NOMO-1 treated with dmso at 0.1 percent for 144 hours (cell line): ENCODE results near the gene ADCYAP1R1.
"Not testable (repeated sequence)": the region's sequence is repeated elsewhere in the genome, so short reads cannot be mapped to it uniquely, and the experiment has no call there.

ENCODE experiments used
- DNase-seq: peaks from one replicate; lab custom pipeline; 2025; ENCODE audit not compliant: unreplicated experiment; lab: John Stamatoyannopoulos, UW

ADCYAP1R1 gene

DNA sequence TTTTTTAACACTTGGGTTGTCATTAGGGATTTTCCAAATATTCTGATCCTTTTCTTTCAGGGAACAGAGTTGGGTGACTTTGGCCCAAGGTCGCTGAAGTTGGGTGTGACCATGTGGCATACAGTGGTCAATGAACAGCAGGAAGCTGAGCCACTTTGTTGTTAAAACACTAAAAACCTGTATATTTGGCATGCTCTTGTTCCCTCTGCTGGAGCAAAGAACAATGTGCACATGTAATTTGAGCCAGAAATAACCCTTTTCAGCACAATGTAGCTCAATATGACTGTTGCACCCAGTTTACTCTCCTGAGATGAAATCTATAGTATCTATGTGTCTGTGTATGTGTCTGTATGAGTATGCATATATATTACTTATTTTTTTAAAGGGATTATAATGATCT is 74.9 kb downstream of the ADCYAP1R1 start:
- no peak for DNase-seq

DNA sequence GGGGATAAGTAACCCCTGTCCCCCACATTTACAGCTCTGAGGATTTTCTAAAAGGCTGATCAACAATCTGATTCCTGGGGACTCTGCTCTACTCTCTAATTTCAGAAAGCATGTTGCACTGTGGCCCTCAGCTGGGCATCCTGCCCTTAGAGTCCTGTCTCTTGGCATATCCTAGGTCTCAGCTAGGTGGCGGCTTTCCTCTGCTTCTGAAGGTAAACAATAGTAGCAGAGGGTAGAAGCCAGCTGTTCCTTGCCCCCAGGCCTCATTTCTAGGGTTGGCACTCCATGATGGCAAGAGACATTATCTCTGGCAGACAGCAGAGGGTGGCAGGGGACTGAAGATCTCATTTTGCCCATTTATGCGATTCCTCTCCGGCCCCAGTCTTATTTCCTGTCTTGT is 77.0 kb downstream of the ADCYAP1R1 start:
- no peak for DNase-seq

DNA sequence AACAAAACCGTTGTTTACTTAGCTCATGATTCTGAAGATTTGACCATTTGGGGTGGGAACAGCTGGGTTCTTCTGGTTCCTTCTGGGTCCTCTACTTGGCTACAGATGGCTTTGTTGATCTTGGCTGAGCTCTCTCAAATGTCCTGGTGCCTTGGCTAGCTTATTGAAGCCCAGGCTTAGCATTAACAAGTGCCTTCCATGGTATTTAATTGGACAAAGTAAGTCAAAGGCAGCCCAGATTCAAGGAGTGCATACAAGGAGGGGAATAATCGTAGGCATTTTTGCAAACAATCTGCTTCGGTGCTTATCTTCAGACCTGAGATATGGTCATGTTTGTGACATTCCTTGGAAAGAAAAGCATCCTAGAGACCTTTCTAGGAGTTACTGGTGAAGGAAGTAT is 81.4 kb downstream of the ADCYAP1R1 start:
- DNase-seq, result no peak

GRCh38 chr7:31134246-31135188 is 82.4 kb downstream of the ADCYAP1R1 start:
- DNase-seq, result peak; percentile 24

DNA sequence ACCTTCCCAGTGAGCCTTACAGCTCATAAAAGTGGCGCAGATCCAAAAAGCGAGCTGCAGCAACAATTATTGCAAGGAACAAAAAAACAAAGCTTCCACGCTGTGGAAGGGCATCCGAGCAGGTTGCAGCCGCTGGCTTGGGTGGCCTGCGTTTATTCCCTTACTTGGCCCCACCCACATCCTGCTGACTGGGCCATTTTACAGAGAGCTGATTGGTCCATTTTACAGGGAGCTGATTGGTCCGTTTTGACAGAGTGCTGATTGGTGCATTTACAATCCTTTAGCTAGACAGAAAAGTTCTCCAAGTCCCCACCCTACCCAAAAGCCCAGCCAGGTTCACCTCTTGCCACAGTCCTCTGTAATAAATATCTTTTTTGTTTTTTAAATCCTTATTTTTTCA is 85.1 kb downstream of the ADCYAP1R1 start:
- DNase-seq, result no peak

DNA sequence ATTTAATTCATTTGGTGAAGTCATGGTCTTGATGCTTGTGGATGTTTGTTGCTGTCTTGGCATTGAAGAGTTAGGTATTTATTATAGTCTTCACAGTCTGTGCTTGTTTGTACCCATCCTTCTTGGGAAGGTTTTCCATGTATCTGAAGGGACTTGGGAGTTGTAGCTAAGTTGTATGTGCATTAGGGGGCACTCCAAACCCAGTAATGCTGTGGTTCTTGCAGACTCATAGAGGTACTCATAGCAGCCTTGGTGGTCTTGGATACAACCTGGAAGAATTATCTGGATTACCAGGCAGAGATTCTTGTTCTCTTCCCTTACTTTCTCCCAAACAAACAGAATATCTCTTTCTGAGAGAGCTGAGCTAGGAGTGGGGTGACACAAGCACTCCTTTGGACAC is 93.2 kb downstream of the ADCYAP1R1 start:
- no peak for DNase-seq

GRCh38 chr7:31146030-31146429 is 93.9 kb downstream of the ADCYAP1R1 start:
- no peak for DNase-seq

- DNase-seq, result no peak
Observed at GRCh38 chr7:31146538-31146937, 94.4 kb downstream of the ADCYAP1R1 start.

- no peak for DNase-seq
Observed at GRCh38 chr7:31151849-31152248, 99.7 kb downstream of the ADCYAP1R1 start.

DNA sequence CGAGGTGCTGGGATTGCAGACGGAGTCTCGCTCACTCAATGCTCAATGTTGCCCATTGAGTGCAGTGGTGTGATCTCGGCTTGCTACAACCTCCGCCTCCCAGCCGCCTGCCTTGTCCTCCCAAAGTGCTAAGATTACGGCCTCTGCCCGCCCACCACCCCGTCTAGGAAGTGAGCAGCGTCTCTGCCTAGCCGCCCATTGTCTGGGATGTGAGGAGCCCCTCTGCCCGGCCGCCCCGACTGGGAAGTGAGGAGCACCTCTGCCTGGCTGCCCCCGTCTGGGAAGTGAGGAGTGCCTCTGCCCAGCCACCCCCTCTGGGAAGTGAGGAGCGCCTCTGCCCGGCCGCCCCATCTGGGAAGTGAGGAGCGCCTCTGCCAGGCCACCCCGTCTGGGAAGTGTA is 101.2 kb downstream of the ADCYAP1R1 start:
- not testable (repeated sequence) for DNase-seq

GRCh38 chr7:31160941-31161340 is 108.8 kb downstream of the ADCYAP1R1 start:
- DNase-seq, result no peak
